Upper lobe of right lung (tissue), 1 donor: ENCODE measurements around the gene TAF4B. TPM values are rescaled to one million over a fixed set of nuclear protein-coding genes. Genes with fewer than 3 reads are reported as not detected.
"Not testable (repeated sequence)": the region's sequence is repeated elsewhere in the genome, so short reads cannot be mapped to it uniquely, and the experiment has no call there.

Experiments used
- ATAC-seq: fragments of 200-7000 bp; cut with Tn5 transposase; one replicate; pipeline ENCODE4 v1.9.1; 2020; ENCODE audit warnings: mild to moderate bottlenecking, moderate library complexity
- DNase-seq: peaks from one replicate; pipeline ENCODE4 v3.0.0-alpha.2; 2020
- H3K27ac ChIP-seq: fragments of 200-600 bp; one replicate; pipeline ENCODE4 v1.8.0; 2022
- H3K27me3 ChIP-seq: fragments of 200-600 bp; one replicate; pipeline ENCODE4 v1.8.0; 2022; ENCODE audit warnings: mild to moderate bottlenecking
- H3K36me3 ChIP-seq: fragments of 200-600 bp; one replicate; pipeline ENCODE4 v1.8.0; 2022
- H3K4me1 ChIP-seq: fragments of 200-600 bp; one replicate; pipeline ENCODE4 v1.8.0; 2022
- H3K4me3 ChIP-seq: fragments of 200-600 bp; one replicate; pipeline ENCODE4 v1.8.0; 2022; ENCODE audit warnings: mild to moderate bottlenecking
- H3K9me3 ChIP-seq: fragments of 200-600 bp; one replicate; pipeline ENCODE4 v1.8.0; 2022
- CTCF ChIP-seq: fragments of 200-600 bp; IDR thresholded peaks from one replicate; pipeline ENCODE4 v1.8.0; 2022; ENCODE audit warnings: antibody characterized with exemption
- intact Hi-C: fragments of 100-400 bp; cut with DNase I; formaldehyde crosslinking; loops from one replicate; pipeline ENCODE4 v1.11.0; 2022
- total RNA-seq: library from RNA; stranded (reverse); fragmentation: NEBNext Ultra II Directional; extraction: Animal tissue kit (Norgen Biotek cat#: 25700); gene quantifications from one replicate; pipeline ENCODE4 v1.2.1, GENCODE V29; 2021
- donor health status: DM: no; HTN: yes; CAD: no; lungs with severe emphysema.

Gene TAF4B
- total RNA-seq, 1 donor from 2014 or later = 3.3 TPM

GRCh38 chr18:26225915-26226228 is 373 bp upstream of the TAF4B start:
- intact Hi-C loops = no loop called here

DNA sequence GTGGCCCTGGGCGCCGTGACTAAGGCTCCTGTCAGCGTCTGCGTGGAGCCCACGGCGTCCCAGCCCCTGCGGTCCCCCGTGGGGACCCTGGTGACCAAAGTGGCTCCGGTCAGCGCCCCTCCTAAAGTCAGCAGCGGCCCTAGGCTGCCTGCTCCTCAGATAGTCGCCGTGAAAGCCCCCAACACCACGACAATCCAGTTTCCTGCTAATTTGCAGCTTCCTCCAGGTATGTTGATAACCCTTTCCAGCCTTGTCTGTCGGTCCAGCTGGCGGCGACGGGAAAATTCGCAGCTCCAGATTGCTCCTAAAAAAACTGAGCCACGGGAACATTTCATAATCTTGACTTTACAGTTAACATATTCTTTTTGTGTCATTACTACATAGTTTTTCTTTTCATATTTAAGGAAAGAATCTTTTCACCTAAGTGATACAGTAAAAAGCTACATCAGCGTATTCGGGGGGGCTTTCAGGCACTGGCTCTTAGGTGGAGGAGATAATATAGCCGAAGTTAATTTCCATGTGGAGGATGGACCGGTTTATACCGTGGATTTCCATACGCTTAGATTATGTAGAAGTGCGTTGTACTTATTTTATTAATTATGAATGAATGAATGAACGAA is 916 bp downstream of the TAF4B start:
- intact Hi-C loops = no loop called here
- peaks cover 8% of the 10 kb centered on the region for H3K4me1 ChIP-seq
- H3K4me3 ChIP-seq = peak overlapping the region; percentile 84
- ATAC-seq (no peak), DNase-seq (no peak)
- H3K9me3 ChIP-seq = no peaks in the 10 kb centered on the region
- H3K27ac ChIP-seq = peak overlapping the region; percentile 49
- no peaks in the 10 kb centered on the region for H3K36me3 ChIP-seq
- no peak for TF ChIP-seq CTCF
- H3K27me3 ChIP-seq = no peaks in the 10 kb centered on the region

More at GRCh38 chr18:26225915-26226228, 373 bp upstream of the TAF4B start:
- Histone ChIP-seq H3K27me3 (no peaks in the 10 kb centered on the region), H3K36me3 (no peaks in the 10 kb centered on the region), H3K9me3 (no peaks in the 10 kb centered on the region), H3K4me3 (peak overlapping the region; percentile 84), H3K27ac (no peak overlapping the region), H3K4me1 (peaks cover 8% of the 10 kb centered on the region)
- ATAC-seq (no peak), DNase-seq (no peak)
- TF ChIP-seq CTCF = no peak

DNA sequence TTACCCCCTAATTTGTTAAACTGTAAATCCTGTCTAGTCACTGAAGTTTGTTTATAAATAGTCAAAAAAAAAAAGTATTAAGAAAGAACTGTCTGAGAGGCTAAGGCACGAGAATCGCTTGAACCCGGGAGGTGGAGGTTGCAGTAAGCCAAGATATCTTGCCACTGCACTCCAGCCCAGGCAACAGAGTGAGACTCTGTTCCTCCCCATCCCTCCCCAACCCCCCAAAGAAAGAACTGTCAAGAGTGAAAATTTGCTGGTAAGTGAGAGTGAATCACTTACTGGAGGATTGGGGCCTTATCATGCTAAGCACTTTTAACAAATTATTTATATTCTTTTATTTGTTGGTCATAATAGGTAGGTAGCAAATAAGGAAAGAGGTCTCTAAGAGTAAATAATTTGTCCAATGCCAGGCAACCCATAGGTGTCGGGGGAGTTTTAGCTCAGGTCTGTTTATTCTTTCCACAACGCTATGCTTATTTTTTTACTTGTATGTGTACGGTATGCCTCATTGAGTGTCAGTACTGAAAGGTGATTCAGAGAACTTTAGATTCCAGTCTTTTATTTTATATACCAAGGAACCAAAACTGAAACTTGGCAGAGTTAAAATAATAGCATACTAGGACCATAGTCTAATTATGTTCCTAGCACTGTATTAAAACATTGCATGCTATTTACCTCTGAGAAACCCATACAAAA is 2.5 kb downstream of the TAF4B start:
- Histone ChIP-seq H3K4me3 (no peak overlapping the region), H3K9me3 (no peaks in the 10 kb centered on the region), H3K27me3 (no peaks in the 10 kb centered on the region), H3K4me1 (peaks cover 8% of the 10 kb centered on the region), H3K27ac (no peak overlapping the region), H3K36me3 (no peaks in the 10 kb centered on the region)
- ATAC-seq (no peak), DNase-seq (no peak)
- intact Hi-C loops = no loop called here
- TF ChIP-seq CTCF = no peak

GRCh38 chr18:26230497-26230896 is 4.3 kb downstream of the TAF4B start:
- H3K27ac ChIP-seq = no peak overlapping the region
- H3K36me3 ChIP-seq = no peaks in the 10 kb centered on the region
- TF ChIP-seq CTCF = no peak
- intact Hi-C loops = no loop called here
- peaks cover 8% of the 10 kb centered on the region for H3K4me1 ChIP-seq
- no peak for ATAC-seq
- H3K9me3 ChIP-seq = no peaks in the 10 kb centered on the region
- no peak for DNase-seq
- no peaks in the 10 kb centered on the region for H3K27me3 ChIP-seq
- H3K4me3 ChIP-seq = no peak overlapping the region

DNA sequence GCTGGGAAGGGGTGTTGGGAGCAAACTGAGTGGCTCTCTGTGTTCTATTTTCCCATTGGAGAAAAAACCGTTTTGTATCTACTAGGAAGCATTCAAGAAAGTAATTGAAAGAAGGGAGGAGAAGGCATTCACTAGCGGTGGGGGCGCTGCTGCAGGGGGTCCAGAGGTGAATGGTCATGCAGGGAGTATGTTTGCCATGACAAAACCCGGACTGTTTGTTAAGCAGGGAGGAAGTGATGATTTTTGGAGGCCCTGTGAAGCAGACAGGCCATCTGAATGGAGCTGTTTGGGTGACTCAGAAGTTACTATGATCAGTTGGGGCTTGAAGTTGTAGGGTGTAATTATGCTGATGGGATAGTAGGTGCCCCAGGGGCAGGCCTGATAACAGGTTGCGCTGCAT is 7.0 kb downstream of the TAF4B start:
- TF ChIP-seq CTCF = no peak
- Histone ChIP-seq H3K36me3 (no peaks in the 10 kb centered on the region), H3K4me3 (no peak overlapping the region), H3K27me3 (no peaks in the 10 kb centered on the region), H3K27ac (no peak overlapping the region), H3K9me3 (no peaks in the 10 kb centered on the region), H3K4me1 (no peaks in the 10 kb centered on the region)
- no peak for DNase-seq
- intact Hi-C loops = no loop called here
- ATAC-seq = no peak

GRCh38 chr18:26237363-26237762 is 11.1 kb downstream of the TAF4B start:
- DNase-seq, H3K9me3 ChIP-seq, intact Hi-C loops, H3K27me3 ChIP-seq, H3K4me1 ChIP-seq, H3K27ac ChIP-seq, H3K36me3 ChIP-seq, H3K4me3 ChIP-seq, ATAC-seq: not testable (repeated sequence)

DNA sequence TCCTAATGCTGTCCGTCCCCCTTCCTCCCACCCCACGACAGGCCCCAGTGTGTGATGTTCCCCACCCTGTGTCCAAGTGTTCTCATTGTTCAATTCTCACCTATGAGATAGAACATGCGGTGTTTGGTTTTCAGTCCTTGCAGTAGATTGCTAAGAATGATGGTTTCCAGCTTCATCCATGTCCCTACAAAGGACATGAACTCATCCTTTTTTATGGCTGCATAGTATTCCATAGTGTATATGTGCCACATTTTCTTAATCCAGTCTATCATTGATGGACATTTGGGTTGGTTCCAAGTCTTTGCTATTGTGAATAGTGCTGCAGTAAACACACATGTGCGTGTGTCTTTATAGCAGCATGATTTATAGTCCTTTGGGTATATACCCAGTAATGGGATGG is 12.5 kb downstream of the TAF4B start:
- H3K27ac ChIP-seq, H3K36me3 ChIP-seq, intact Hi-C loops, H3K9me3 ChIP-seq, ATAC-seq, H3K4me1 ChIP-seq, DNase-seq, H3K27me3 ChIP-seq, H3K4me3 ChIP-seq: not testable (repeated sequence)

DNA sequence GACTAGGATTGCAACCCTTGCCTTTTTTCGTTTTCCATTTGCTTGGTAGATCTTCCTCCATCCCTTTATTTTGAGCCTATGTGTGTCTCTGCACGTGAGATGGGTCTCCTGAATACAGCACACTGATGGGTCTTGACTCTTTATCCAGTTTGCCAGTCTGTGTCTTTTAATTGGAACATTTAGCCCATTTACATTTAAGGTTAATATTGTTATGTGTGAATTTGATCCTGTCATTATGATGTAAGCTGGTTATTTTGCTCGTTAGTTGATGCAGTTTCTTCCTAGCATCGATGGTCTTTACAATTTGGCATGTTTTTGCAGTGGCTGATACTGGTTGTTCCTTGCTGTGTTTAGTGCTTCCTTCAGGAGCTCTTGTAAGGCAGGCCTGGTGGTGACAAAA is 16.1 kb downstream of the TAF4B start:
- H3K36me3 ChIP-seq, ATAC-seq, intact Hi-C loops, H3K4me1 ChIP-seq, H3K4me3 ChIP-seq, H3K27me3 ChIP-seq, DNase-seq, H3K27ac ChIP-seq, H3K9me3 ChIP-seq: not testable (repeated sequence)

DNA sequence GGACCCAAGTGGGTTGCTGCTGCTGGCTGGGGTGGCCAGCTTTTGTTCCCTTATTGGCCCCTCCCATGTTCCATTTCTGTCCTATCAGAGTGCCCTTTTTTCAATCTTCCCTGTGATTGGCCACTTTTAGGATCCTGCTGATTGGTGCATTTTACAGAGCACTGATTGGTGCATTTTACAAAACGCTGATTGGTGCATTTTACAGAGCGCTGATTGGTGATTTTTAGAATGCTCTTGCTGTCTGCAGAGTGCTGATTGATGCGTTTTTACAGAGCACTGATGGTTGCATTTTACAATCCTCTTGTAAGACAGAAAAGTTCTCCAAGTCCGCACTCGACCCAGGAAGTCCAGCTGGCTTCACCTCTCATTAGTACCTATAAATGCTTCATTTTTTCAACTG is 19.2 kb downstream of the TAF4B start:
- H3K36me3 ChIP-seq, H3K4me1 ChIP-seq, H3K4me3 ChIP-seq, H3K27ac ChIP-seq, H3K9me3 ChIP-seq, H3K27me3 ChIP-seq, DNase-seq, intact Hi-C loops, ATAC-seq: not testable (repeated sequence)
